Measurements from ENCODE around the gene TRMT1L. TPM values are rescaled to one million over a fixed set of nuclear protein-coding genes. Genes with fewer than 3 reads are reported as not detected.

Gene TRMT1L
- total and polyA plus RNA-seq, 2 of the 8 experiments (the other 6 are each of a cell fraction or from before 2014, with no cell fraction given) = 13.8 to 22.3 TPM

GRCh38 chr1:185068341-185068740 lies 88.4 kb downstream of the TRMT1L start:
- ChIA-PET CTCF (ENCODE audit: partially characterized antibody) (interaction anchor here (0.6 to 1.4 kb wide), 2 partner anchors 12 to 82 kb away, joined by 3 to 4 read pairs; no protein-coding TSS in a partner anchor), POLR2A (ENCODE audit: partially characterized antibody) (interaction anchor here (2.9 kb wide), 1 partner anchor 22 kb away, joined by 12 read pairs; no protein-coding TSS in a partner anchor)
- Histone ChIP-seq H3K9me3 (ENCODE audit: insufficient read depth in 2 of 2, low read depth in 1 of 2, low read length in 1 of 2) (no peaks in the 10 kb centered on the region), H2BK12ac (ENCODE audit: low read depth, low read length) (no peak overlapping the region), H4K8ac (ENCODE audit: extremely low read depth, insufficient read depth, low read length) (no peak overlapping the region), H2BK20ac (ENCODE audit: low read length) (no peak overlapping the region), H3K4me1 (replicated peaks in 1 of 4; ENCODE audit: control insufficient read depth in 3 of 4, insufficient read depth in 4 of 4, low read length in 3 of 4) (peaks cover 0 to 6% (median 4%) of the 10 kb centered on the region in 4 experiments; a peak in 4 of 7 replicates), H3K18ac (ENCODE audit: extremely low read depth, low read length) (no peak overlapping the region), H2BK5ac (ENCODE audit: low read depth, low read length) (no peak overlapping the region), H3K79me1 (ENCODE audit: low read depth, low read length) (no peaks in the 10 kb centered on the region), H2BK15ac (ENCODE audit: low read length) (no peak overlapping the region), H2AK5ac (ENCODE audit: low read depth, low read length) (no peak overlapping the region), H4K5ac (ENCODE audit: insufficient read length, low read depth, low read length) (no peak overlapping the region), H3K56ac (replicated peaks; ENCODE audit: insufficient read length, low read depth, low read length) (no peak overlapping the region), H3K14ac (ENCODE audit: insufficient read length) (no peak overlapping the region), H2AFZ (ENCODE audit: low read length) (no peak overlapping the region), H3K4ac (replicated peaks; ENCODE audit: insufficient read length, low read depth, low read length) (no peak overlapping the region), H4K91ac (replicated peaks; ENCODE audit: insufficient read length, low read length) (no peak overlapping the region), H3K79me2 (ENCODE audit: control insufficient read depth in 1 of 2, insufficient read depth in 2 of 2, low read length in 2 of 2) (peaks cover 14 to 96% of the 10 kb centered on the region in 2 experiments), H3K36me3 (ENCODE audit: control insufficient read depth in 2 of 4, insufficient read depth in 4 of 4, low read length in 3 of 4) (peaks cover 0 to 4% (median 1%) of the 10 kb centered on the region in 4 experiments; a peak in 2 of 8 replicates), H3K4me3 (ENCODE audit: extremely low read depth in 1 of 4, insufficient read depth in 2 of 4, low read depth in 3 of 4, low read length in 4 of 4) (no peak overlapping the region), H3K4me2 (ENCODE audit: insufficient read depth in 1 of 2, low read depth in 2 of 2, low read length in 2 of 2) (no peak overlapping the region), H3K9ac (replicated peaks in 1 of 4; ENCODE audit: extremely low read depth in 1 of 4, low read depth in 3 of 4, low read length in 3 of 4) (no peak overlapping the region), H3K23me2 (ENCODE audit: low read depth, low read length) (no peaks in the 10 kb centered on the region), H3K27ac (ENCODE audit: low read depth, low read length) (no peak overlapping the region), H4K20me1 (replicated peaks in 1 of 2; ENCODE audit: control insufficient read depth in 1 of 2, insufficient read depth in 2 of 2, low read length in 2 of 2) (peaks cover 2% of the 10 kb centered on the region in 2 experiments), H3K27me3 (replicated peaks in 1 of 4; ENCODE audit: control insufficient read depth in 3 of 4, extremely low read depth in 1 of 4, insufficient read depth in 3 of 4, low read length in 3 of 4) (no peaks in the 10 kb centered on the region), H2BK120ac (replicated peaks; ENCODE audit: low read depth, low read length) (no peak overlapping the region), H3K23ac (ENCODE audit: insufficient read length) (no peak overlapping the region)
- DNase-seq (ENCODE audit: low read depth in 1 of 2, low spot score in 2 of 2) (no peak), FAIRE-seq (no peak)
- TF ChIP-seq SP4 (IDR thresholded peaks at IDR 0.05; ENCODE audit: low read length) (no peak), NRF1 (IDR thresholded peaks at IDR 0.05; ENCODE audit: low read depth, low read length) (no peak), SIRT6 (IDR thresholded peaks at IDR 0.05; ENCODE audit: low read length) (no peak), MAX (IDR thresholded peaks at IDR 0.05) (no peak)

Other genes starting within 250 kb of the TRMT1L start
- 13.7 and 15.2 TPM in 2 replicates for gene NIBAN1, start 182.4 kb downstream of the TRMT1L start, total RNA-seq (2021; fragmentation: NEBNext Ultra II Directional; extraction: Animal tissue kit (Norgen Biotek cat#: 25700))
- gene NIBAN1, start 182.4 kb downstream of the TRMT1L start, polyA plus RNA-seq (2011; rRNA removed) = 4.2 and 5.7 TPM in 2 replicates
- gene RNF2, start 111.4 kb downstream of the TRMT1L start, total RNA-seq (2021; fragmentation: NEBNext Ultra II Directional; extraction: Animal tissue kit (Norgen Biotek cat#: 25700)) = 52.7 and 58.9 TPM in 2 replicates
- gene RNF2, start 111.4 kb downstream of the TRMT1L start, polyA plus RNA-seq (2011; rRNA removed) = 13.4 and 28.9 TPM in 2 replicates
- 6.2 and 8.1 TPM in 2 replicates for gene SWT1, start 214 bp upstream of the TRMT1L start, total RNA-seq (2021; fragmentation: NEBNext Ultra II Directional; extraction: Animal tissue kit (Norgen Biotek cat#: 25700))
- gene SWT1, start 214 bp upstream of the TRMT1L start, polyA plus RNA-seq (2011; rRNA removed) = 0.74 and 1.4 TPM in 2 replicates
- gene IVNS1ABP, start 160.3 kb upstream of the TRMT1L start, total RNA-seq (2021; fragmentation: NEBNext Ultra II Directional; extraction: Animal tissue kit (Norgen Biotek cat#: 25700)) = 175 and 189 TPM in 2 replicates
- 39.5 and 65.9 TPM in 2 replicates for gene IVNS1ABP, start 160.3 kb upstream of the TRMT1L start, polyA plus RNA-seq (2011; rRNA removed)

Measured in H1 (cell line).